ENCODE data around the gene ARRB1.
A peak's percentile ranks its signal among the peaks of the same experiment; 100 is the strongest.
"Not testable (repeated sequence)": the region's sequence is repeated elsewhere in the genome, so short reads cannot be mapped to it uniquely, and the experiment has no call there.

ARRB1 gene

DNA sequence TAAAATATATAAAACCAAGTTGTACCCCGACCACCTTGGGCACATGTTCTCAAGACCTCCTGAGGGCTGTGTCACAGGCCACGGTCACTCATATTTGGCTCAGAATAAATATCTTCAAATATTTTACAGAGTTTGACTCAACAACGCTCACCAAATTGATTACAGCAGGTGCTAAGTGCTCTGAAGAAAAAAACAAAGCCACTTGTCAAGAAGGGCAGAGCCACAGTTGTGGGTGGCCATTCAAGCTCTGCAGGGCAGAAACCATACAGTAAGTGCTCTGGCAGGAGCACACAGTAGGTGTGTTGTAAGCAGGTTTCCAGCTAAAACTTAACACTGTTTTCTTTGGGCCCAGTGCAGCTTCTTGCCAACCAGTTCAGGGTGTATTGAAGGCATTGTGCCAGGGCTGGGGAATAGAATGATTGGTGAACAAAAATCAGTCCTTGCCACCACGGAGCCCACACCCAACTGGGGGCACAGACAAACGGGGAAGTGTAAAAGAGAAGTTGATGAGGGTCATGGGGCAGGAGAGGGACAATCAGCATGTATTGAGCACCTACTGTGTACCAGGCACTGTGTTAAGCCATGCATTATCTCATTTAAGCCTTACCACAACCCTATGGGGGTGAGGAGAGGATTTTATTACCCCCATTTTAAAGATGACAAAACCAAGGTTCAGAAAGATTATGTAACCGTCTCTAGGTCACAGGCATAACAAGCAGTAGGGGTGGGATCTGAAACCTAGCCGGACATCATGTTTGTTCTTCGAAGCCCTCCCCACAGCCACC, 18.2 kb downstream of the ARRB1 start:
- TF ChIP-seq, protein P1, sequence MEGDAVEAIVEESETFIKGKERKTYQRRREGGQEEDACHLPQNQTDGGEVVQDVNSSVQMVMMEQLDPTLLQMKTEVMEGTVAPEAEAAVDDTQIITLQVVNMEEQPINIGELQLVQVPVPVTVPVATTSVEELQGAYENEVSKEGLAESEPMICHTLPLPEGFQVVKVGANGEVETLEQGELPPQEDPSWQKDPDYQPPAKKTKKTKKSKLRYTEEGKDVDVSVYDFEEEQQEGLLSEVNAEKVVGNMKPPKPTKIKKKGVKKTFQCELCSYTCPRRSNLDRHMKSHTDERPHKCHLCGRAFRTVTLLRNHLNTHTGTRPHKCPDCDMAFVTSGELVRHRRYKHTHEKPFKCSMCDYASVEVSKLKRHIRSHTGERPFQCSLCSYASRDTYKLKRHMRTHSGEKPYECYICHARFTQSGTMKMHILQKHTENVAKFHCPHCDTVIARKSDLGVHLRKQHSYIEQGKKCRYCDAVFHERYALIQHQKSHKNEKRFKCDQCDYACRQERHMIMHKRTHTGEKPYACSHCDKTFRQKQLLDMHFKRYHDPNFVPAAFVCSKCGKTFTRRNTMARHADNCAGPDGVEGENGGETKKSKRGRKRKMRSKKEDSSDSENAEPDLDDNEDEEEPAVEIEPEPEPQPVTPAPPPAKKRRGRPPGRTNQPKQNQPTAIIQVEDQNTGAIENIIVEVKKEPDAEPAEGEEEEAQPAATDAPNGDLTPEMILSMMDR (conservative IDR thresholded peaks at IDR 0.05; ENCODE audit: low read depth), result no peak
- no peak overlapping the region for H3K27ac ChIP-seq
- CTCF ChIA-PET, result no interaction called here
- DNase-seq (ENCODE audit: low spot score), result no peak
- POLR2A ChIA-PET (ENCODE audit: low non-redundant PET), result no interaction called here

DNA sequence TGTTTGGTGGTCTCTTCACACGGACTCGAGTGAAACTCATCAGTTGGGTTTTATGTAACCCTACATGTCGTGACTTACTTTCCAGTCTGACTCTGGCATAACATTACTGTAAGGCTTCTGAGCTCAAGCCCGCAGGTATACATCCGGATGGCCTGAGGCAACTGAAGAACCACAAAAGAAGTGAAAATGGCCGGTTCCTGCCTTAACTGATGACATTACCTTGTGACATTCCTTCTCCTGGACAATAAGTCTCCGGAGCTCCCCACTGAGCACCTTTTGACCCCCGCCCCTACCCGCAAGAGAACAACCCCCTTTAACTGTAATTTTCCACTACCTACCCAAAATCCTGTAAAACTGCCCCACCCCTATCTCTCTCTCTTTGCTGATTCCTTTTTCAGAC, 19.7 kb downstream of the ARRB1 start:
- H3K27ac ChIP-seq; POLR2A ChIA-PET (ENCODE audit: low non-redundant PET); DNase-seq (ENCODE audit: low spot score); CTCF ChIA-PET: not testable (repeated sequence)

DNA sequence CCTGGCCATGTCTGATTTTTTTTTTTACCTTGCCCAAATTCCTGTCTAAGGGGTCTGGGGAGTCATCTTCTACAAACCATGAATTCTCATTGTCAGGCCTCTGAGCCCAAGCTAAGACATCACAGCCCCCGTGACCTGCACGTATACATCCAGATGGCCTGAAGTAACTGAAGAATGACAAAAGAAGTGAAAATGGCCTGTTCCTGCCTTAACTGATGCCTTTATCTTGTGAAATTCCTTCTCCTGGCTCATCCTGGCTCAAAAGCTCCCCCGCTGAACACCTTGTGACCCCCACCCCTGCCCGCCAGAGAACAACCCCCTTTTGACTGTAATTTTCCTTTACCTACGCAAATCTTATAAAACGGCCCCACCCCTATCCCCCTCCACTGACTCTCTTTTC, 20.2 kb downstream of the ARRB1 start:
- CTCF ChIA-PET; H3K27ac ChIP-seq; POLR2A ChIA-PET (ENCODE audit: low non-redundant PET); DNase-seq (ENCODE audit: low spot score): not testable (repeated sequence)

DNA sequence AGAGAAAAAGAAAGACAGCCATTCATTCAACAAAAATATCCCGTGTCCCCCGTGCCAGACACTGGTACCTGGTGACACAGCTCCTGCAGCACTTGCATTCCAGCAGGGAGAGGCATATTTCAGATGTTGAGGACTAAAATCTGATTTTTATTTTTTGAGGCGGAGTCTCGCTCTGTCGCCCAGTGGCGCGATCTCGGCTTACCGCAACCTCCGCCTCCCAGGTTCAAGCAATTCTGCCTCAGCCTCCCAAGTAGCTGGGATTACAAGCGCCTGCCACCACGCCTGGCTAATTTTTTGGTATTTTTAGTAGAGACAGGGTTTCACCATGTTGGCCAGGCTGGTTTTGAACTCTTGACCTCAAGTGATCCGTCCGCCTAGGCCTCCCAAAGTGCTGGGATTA, 20.6 kb downstream of the ARRB1 start:
- DNase-seq (ENCODE audit: low spot score); H3K27ac ChIP-seq; CTCF ChIA-PET; POLR2A ChIA-PET (ENCODE audit: low non-redundant PET): not testable (repeated sequence)

DNA sequence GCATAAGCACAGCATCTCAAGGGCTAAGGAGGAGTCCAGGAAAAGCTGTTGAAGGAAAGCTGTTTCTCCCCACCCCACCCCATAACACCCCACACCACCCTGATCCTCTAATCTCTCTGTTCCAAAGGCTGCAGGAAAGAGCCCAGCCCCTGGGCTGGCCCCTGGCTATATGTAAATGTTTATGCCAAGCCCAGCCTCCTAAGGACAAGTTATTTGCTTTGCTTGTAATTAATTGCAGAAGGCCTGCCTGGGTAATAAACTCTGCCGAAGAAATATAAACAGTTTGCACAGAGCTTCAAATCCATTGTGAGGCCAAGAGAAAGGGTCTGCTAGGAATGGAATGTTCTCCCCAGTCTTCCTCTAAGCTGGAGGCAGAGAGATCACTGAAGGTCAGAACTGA, 21.2 kb downstream of the ARRB1 start:
- ChIA-PET CTCF (interaction anchor here (0.6 kb wide), 1 partner anchor 30 kb away, joined by 3 read pairs; no protein-coding TSS in a partner anchor), POLR2A (ENCODE audit: low non-redundant PET) (no interaction called here)
- no peak overlapping the region for H3K27ac ChIP-seq
- TF ChIP-seq, protein P1 (conservative IDR thresholded peaks at IDR 0.05; ENCODE audit: low read depth), result no peak
- DNase-seq (ENCODE audit: low spot score), result no peak

DNA sequence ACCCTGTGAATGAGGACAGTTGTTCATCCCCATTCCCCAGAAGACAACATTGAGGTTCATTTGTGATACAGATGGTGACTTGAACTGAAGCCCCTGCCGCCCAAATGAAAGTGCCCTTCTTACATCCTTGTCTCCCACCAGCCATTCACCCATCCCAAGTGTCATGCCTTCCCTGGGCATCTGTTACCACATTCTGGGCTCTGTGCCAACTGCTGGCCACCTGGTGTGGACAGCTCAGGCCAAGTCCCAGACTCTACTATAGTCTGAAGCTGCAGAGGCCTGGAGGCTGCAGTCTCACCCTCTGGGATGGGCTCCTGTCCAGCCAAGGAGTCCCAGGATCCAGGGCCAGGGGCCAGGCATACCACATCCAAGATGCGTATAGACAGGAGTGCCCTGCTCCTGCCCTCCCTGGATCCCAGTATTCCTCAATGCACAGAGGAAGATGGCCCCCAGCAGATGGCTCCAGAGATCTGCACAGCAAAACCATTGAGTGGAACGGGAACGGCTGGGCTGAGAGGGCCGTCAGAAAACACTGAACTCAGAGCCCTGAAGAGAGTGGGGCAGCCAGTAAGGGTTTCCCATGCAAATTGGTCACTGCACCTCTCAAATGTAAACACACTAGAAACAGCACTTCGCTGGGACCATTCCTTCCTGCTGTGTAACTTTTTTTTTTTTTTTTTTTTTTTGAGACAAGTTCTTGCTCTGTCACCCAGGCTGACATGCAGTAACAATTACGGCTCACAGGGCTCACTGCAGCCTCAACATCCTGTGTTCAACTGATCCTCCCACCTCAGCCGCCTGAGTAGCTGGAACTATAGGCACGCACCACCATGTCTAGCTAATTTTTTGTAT, 22.8 kb downstream of the ARRB1 start:
- CTCF ChIA-PET, result interaction anchor here (0.6 to 1.6 kb wide), 4 partner anchors 11 to 152 kb away, joined by 3 to 4 read pairs (median 4); no protein-coding TSS in a partner anchor
- POLR2A ChIA-PET (ENCODE audit: low non-redundant PET), result no interaction called here
- no peak overlapping the region for H3K27ac ChIP-seq
- DNase-seq (ENCODE audit: low spot score), result peak; percentile 65
- TF ChIP-seq, protein P1 (conservative IDR thresholded peaks at IDR 0.05; ENCODE audit: low read depth), result no peak

DNA sequence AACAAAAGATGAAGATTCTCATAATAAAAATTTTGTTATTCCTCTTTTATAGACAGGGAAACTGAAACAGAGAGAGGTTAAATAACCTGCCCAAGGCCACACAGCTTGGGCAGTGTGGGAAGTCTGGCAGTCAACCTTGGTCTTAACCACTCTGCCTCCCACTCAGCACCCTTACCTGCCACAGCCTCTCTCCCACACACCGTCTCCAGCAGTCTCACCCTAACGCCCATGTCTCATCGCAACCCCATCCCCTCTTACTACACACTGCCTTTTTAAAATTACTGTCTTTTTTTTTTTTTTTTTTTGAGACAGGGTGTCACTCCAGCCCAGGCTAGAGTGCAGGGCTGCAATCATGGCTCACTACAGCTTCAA, 25.0 kb downstream of the ARRB1 start:
- H3K27ac ChIP-seq, result peak overlapping the region; percentile 57
- ChIA-PET POLR2A (ENCODE audit: low non-redundant PET) (no interaction called here), CTCF (interaction anchor here (0.6 to 1.1 kb wide), 2 partner anchors 58 to 621 kb away, joined by 4 to 6 read pairs; no protein-coding TSS in a partner anchor)
- no peak for DNase-seq (ENCODE audit: low spot score)
- TF ChIP-seq, protein P1 (conservative IDR thresholded peaks at IDR 0.05; ENCODE audit: low read depth), result no peak
